ENCODE data around the gene APCDD1L.
"Not testable (repeated sequence)": the region's sequence is repeated elsewhere in the genome, so short reads cannot be mapped to it uniquely, and the experiment has no call there.

Gene APCDD1L

GRCh38 chr20:58544891-58545290 lies 29.7 kb upstream of the APCDD1L start:
- no peak for DNase-seq (ENCODE audit: low read depth)

- no peak for DNase-seq (ENCODE audit: low read depth)
These were observed 29.1 kb upstream of the APCDD1L start for GRCh38 chr20:58544286-58544685.

- DNase-seq (ENCODE audit: low read depth): no peak
These were observed 28.1 kb upstream of the APCDD1L start for GRCh38 chr20:58543274-58543673.

GRCh38 chr20:58542411-58543095 lies 27.4 kb upstream of the APCDD1L start:
- DNase-seq (ENCODE audit: low read depth): no peak

GRCh38 chr20:58542034-58542410 lies 26.8 kb upstream of the APCDD1L start:
- not testable (repeated sequence) for DNase-seq (ENCODE audit: low read depth)

- no peak for DNase-seq (ENCODE audit: low read depth)
These were observed 23.6 kb upstream of the APCDD1L start for GRCh38 chr20:58538752-58539151.

DNA sequence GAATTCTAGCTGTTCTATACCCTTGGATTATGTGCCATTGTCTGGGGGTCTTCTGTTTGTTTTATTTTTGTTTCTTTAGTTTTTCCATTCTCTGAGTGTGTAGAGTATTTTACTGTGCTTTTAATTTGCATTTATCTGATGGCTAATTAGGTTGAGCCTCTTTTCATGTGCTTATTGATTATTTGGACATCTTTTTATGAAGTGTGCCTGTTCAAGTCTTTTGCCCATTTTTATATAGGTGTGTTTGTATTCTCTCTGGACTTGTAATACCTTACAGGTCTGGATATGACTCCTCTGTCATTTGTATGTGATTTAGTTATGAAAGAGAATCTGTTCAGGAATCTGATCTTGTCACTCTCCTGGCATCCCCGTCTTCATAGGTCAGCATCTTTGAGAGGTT lies 22.6 kb upstream of the APCDD1L start:
- DNase-seq (ENCODE audit: low read depth): no peak

- DNase-seq (ENCODE audit: low read depth): no peak
These were observed 21.1 kb upstream of the APCDD1L start for GRCh38 chr20:58536289-58536688.

DNA sequence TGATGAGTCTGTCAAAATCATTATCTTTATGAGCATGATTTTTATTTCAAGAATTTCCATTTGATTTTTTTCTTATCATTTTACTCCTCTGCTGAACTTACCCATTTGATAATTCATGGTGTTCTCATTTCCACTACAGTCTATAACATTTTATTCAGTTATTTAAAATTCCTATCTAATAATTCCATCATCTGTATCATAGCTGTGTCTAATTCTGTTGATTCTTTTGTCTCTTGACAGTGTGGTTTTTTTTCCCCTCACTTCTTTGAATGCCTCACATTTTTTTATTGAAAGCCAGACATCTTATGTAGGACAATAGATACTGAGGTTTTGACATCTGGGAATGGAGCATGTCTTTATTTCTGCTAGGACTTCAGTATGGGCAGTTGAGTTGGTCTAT lies 16.5 kb upstream of the APCDD1L start:
- no peak for DNase-seq (ENCODE audit: low read depth)

GRCh38 chr20:58531063-58531462 lies 15.9 kb upstream of the APCDD1L start:
- DNase-seq (ENCODE audit: low read depth): no peak

DNA sequence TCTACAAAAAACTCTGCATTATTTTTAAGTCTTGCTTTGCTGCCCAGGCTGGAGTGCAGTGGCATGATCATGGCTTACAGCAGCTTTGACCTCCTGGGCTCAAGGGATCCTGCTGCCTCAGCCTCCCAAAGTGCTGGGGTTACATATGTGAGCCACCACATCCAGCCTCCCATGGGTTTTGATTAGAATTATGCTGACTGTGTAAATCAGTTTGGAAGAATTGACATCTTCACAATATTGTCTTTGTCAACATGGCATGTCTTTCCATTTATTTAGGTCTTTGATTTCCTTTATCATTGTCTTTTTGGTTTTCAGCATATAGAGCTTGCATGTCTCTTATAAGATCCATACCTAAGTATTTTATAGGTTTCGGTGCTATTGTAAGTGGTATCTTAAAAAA lies 13.2 kb upstream of the APCDD1L start:
- no peak for DNase-seq (ENCODE audit: low read depth)

- DNase-seq (ENCODE audit: low read depth): no peak
These were observed 11.2 kb upstream of the APCDD1L start for GRCh38 chr20:58526411-58526810.

GRCh38 chr20:58524814-58525213 lies 9.6 kb upstream of the APCDD1L start:
- DNase-seq (ENCODE audit: low read depth): no peak

DNA sequence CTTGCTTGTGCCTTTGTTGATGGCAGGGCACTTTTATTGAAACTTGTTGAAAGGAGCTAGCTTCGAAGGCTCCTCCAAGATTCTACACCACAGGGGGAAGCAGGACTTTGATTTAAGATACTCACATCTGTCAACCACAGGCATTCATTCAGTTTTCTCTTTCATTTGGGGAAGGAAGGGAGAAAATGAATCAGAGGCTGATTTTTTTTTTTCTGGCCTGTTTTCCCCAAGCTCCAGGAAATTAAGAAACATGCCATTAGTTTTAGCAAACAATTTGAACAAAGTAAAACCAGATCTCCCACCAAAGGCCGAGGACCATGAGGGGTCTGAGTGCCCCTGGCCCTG lies 8.7 kb upstream of the APCDD1L start:
- DNase-seq (ENCODE audit: low read depth): no peak

DNA sequence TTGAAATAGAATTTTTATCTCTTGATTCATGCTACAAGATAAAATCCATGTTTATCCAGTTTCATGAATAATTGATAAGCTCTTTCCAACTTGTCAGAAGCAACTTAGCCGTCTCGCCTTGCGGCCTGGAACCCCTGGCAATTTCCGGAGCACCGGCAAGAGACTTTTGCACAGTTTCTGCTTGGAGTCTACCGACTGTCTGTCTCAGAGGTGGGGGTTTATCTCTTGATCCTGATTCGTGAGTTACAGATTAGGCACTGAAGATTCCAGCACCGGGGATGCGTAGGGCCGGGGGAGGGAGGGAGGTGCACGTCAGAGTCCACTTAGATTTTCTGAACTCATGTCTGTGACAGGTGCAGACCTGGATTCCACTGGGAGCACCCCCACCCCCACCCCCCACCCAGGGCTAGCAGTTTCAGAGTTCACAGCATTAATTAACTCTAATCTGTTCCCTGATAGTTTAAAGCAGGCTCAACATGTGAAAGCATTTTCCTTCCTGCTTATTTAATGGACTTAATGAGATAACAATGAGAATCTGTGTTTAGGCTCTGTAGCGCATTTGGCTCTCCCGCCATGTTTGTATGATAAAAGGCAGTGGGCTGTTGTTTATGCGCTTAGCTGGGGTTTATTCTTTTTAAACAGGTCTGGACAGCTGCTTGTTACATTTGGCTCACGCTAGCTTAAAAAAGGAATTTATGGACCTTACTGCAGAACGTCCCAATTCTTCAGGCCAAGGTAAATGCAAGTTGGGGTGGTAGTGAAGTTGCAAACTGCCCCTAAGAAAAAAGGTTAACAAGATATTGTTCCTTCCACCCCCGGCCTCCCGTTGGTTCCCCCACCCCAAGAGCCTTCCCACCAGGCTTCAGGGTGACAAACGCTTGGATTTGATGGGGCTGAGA lies 8.1 kb upstream of the APCDD1L start:
- no peak for DNase-seq (ENCODE audit: low read depth)

- no peak for DNase-seq (ENCODE audit: low read depth)
These were observed 7.5 kb upstream of the APCDD1L start for GRCh38 chr20:58522666-58523065.

DNA sequence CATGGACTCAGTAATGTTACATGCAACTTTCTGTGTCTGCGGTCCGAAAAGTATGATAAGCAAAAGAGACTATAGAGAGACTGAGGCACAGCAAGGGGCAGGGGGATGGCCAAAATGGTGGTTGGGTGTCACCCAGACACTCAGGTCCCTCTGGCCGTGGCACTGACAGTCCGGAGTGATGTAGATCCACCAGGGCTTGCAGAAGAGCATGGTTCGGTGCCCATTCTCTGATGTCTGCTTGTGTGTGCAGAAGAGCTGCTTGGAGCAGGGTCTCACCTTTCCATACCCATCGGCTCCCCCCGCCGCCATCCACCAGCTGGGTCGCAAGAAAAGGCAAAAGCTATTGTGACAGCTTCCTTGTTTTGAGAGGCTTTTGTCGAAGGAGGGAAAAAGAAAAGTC lies 6.6 kb upstream of the APCDD1L start:
- DNase-seq (ENCODE audit: low read depth): no peak

- no peak for DNase-seq (ENCODE audit: low read depth)
These were observed 4.9 kb upstream of the APCDD1L start for GRCh38 chr20:58519940-58520712.

DNA sequence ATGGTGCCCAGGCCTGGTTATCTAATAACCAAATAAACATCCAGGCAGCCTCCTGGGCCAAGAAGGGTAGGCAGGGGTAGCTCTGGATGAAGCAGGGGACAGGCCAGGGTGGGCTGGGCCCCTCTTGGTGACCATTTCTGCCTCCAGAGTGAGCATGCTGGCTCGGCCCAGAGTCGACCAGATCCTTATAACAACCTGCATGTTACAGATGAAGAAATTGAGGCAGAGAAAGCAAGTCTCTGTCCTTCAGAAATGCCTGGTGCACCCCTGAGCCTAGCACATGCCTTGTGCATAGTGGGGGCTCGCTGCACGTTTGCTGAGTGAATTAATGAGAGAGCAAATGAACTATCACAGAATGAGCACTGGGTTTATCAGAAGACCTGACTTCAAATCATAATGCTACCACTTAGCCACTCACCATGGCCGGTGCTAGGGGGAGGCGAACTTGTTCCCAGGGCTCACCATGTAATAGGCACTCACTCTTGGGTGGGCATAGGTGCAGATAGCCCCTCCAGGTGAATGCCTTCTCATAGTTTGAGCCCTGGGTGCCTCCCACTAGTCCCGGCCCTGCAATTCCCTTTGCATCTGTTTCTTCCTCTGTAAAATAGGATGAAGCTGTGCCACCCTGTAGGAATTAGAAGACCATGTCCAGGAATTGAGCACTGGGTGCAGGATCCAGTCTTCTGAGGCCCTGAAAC lies 3.8 kb upstream of the APCDD1L start:
- no peak for DNase-seq (ENCODE audit: low read depth)

DNA sequence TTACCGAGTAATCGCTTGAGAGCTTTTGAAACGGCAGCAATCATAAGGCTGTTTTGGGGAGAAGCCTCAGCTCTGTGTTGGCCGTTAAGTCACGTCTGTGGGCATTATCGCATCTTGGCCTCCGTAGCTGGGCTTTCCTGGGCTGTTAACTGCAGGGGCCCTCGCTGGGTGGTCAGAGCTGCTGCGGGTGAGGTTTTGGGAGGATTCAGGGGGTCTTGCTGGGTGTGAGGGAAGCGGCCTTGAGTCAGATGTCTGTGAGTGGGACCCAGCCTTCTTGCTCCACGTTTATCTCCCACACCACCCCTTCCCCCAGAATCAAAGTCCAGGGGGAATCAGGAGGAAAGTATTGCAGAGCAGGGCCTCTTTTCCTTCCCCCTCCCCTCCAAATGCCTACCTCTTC lies 3.2 kb upstream of the APCDD1L start:
- DNase-seq (ENCODE audit: low read depth): no peak

- DNase-seq (ENCODE audit: low read depth): no peak
These were observed 622 bp downstream of the APCDD1L start for GRCh38 chr20:58514321-58515232.

Data from stimulated activated CD8-positive, alpha-beta memory T cell treated with anti-CD3 and anti-CD28 coated beads, Interleukin-12 subunit alpha, Interleukin-12 subunit beta, amount 100 ng/mL, for 1 hour (primary cell).